GM19025 (cell line): ENCODE measurements around the gene CELSR3.

Experiments
- ATAC-seq: cut with Tn5 transposase; IDR thresholded peaks from one replicate; pipeline ENCODE4 v1.9.1; 2021; ENCODE audit warnings: mild to moderate bottlenecking, low read depth, moderate library complexity; ENCODE audit not compliant: unreplicated experiment

CELSR3 gene

GRCh38 chr3:48588230-48588629 lies 74.5 kb downstream of the CELSR3 start:
- ATAC-seq = no peak

- no peak for ATAC-seq
These were observed 75.0 kb downstream of the CELSR3 start for GRCh38 chr3:48587686-48588085.
